IMR-90 (cell line): ENCODE data around the gene ZNF415.

Source experiments
- MAFK ChIP-seq: IDR thresholded peaks from 2 replicates; pipeline ENCODE4 v1.6.1; 2012; ENCODE audit warnings: low read depth, low read length, improper control_type of control experiment
- TF ChIP-seq, protein P1 (sequence below): conservative IDR thresholded peaks from 2 replicates; pipeline ENCODE4 v1.5.1; 2012; ENCODE audit warnings: mild to moderate bottlenecking, low read depth, low read length, improper control_type of control experiment

DNA sequence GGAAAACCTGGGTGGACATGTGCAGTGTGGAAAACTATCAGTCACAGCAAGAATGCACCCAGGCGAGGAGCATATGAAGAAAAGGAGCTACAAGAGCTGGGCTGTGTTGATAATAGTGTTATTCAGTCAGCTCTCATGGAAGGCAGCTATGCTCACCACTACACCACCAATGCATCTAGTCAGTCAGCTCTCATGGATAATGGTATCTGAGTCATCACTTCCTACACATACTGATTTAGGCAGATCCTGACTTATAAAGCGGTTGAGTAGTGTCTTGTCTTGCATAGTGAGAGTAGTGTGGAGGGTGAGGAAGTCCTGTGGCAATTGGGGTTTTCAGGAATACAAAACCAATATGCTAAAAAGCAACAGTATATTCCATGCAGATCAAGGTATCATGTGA lies 20.4 kb downstream of the ZNF415 start:
- TF ChIP-seq, protein P1, sequence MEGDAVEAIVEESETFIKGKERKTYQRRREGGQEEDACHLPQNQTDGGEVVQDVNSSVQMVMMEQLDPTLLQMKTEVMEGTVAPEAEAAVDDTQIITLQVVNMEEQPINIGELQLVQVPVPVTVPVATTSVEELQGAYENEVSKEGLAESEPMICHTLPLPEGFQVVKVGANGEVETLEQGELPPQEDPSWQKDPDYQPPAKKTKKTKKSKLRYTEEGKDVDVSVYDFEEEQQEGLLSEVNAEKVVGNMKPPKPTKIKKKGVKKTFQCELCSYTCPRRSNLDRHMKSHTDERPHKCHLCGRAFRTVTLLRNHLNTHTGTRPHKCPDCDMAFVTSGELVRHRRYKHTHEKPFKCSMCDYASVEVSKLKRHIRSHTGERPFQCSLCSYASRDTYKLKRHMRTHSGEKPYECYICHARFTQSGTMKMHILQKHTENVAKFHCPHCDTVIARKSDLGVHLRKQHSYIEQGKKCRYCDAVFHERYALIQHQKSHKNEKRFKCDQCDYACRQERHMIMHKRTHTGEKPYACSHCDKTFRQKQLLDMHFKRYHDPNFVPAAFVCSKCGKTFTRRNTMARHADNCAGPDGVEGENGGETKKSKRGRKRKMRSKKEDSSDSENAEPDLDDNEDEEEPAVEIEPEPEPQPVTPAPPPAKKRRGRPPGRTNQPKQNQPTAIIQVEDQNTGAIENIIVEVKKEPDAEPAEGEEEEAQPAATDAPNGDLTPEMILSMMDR: no peak
- TF ChIP-seq MAFK: no peak
